Epithelial cell of proximal tubule (primary cell): ENCODE data around the gene MAS1L. TPM values are rescaled to one million over a fixed set of nuclear protein-coding genes. Genes with fewer than 3 reads are reported as not detected.

Experiments
- DNase-seq: peaks from one replicate; pipeline ENCODE4 v3.0.0-alpha.2; 2011; ENCODE audit warnings: low read depth
- H3K4me3 ChIP-seq: 2 replicates; pipeline ENCODE4 v1.5.1; 2011; ENCODE audit warnings: low read depth, mild to moderate bottlenecking, low read length
- total RNA-seq: library from RNA; depleted of rRNA; stranded (reverse); fragments of >200 nt; gene quantifications from 2 replicates; pipeline ENCODE4 v1.2.3, GENCODE V29; 2015
- TF ChIP-seq, protein P1 (sequence below): conservative IDR thresholded peaks from 2 replicates; pipeline ENCODE4 v1.5.1; 2012; ENCODE audit warnings: low read depth, mild to moderate bottlenecking, low read length

The MAS1L gene
- total RNA-seq, 1 donor from 2014 or later, result not detected

GRCh38 chr6:29477923-29478450, 9.8 kb downstream of the MAS1L start:
- TF ChIP-seq, protein P1, sequence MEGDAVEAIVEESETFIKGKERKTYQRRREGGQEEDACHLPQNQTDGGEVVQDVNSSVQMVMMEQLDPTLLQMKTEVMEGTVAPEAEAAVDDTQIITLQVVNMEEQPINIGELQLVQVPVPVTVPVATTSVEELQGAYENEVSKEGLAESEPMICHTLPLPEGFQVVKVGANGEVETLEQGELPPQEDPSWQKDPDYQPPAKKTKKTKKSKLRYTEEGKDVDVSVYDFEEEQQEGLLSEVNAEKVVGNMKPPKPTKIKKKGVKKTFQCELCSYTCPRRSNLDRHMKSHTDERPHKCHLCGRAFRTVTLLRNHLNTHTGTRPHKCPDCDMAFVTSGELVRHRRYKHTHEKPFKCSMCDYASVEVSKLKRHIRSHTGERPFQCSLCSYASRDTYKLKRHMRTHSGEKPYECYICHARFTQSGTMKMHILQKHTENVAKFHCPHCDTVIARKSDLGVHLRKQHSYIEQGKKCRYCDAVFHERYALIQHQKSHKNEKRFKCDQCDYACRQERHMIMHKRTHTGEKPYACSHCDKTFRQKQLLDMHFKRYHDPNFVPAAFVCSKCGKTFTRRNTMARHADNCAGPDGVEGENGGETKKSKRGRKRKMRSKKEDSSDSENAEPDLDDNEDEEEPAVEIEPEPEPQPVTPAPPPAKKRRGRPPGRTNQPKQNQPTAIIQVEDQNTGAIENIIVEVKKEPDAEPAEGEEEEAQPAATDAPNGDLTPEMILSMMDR, result no peak
- DNase-seq, result no peak
- no peak overlapping the region for H3K4me3 ChIP-seq

DNA sequence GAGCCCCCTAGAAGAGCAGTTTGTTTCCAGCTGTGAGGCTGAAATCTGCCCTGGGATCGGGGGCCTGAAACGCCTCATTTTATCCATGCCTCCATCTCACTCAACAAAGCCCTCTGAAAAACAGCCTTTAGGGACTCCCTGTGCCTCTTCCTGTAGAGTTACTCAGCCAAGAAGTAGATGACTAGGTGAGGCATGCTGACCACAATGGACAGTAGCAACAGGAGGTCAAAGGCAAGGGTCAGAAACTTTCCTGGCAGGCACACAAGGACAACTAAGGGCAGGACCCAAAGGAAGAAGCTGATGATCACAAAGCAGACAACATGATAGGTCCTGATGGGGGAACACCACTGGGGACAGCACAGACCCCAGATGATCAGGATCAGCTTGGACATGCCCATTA, 12.8 kb downstream of the MAS1L start:
- H3K4me3 ChIP-seq, result no peak overlapping the region
- TF ChIP-seq, protein P1, result no peak
- DNase-seq, result no peak

- H3K4me3 ChIP-seq, result no peak overlapping the region
- TF ChIP-seq, protein P1, result no peak
- no peak for DNase-seq
Measured at GRCh38 chr6:29466241-29466640, 21.5 kb downstream of the MAS1L start.

GRCh38 chr6:29465801-29466200, 22.0 kb downstream of the MAS1L start:
- no peak overlapping the region for H3K4me3 ChIP-seq
- no peak for DNase-seq
- TF ChIP-seq, protein P1, result no peak

GRCh38 chr6:29465279-29465678, 22.5 kb downstream of the MAS1L start:
- DNase-seq, result no peak
- TF ChIP-seq, protein P1, result no peak
- H3K4me3 ChIP-seq, result no peak overlapping the region

DNA sequence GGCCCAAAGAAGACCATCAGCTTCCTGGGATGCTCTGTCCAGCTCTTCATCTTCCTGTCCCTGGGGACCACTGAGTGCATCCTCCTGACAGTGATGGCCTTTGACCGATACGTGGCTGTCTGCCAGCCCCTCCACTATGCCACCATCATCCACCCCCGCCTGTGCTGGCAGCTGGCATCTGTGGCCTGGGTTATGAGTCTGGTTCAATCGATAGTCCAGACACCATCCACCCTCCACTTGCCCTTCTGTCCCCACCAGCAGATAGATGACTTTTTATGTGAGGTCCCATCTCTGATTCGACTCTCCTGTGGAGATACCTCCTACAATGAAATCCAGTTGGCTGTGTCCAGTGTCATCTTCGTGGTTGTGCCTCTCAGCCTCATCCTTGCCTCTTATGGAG, 25.7 kb downstream of the MAS1L start:
- TF ChIP-seq, protein P1, result no peak
- no peak overlapping the region for H3K4me3 ChIP-seq
- DNase-seq, result no peak

DNA sequence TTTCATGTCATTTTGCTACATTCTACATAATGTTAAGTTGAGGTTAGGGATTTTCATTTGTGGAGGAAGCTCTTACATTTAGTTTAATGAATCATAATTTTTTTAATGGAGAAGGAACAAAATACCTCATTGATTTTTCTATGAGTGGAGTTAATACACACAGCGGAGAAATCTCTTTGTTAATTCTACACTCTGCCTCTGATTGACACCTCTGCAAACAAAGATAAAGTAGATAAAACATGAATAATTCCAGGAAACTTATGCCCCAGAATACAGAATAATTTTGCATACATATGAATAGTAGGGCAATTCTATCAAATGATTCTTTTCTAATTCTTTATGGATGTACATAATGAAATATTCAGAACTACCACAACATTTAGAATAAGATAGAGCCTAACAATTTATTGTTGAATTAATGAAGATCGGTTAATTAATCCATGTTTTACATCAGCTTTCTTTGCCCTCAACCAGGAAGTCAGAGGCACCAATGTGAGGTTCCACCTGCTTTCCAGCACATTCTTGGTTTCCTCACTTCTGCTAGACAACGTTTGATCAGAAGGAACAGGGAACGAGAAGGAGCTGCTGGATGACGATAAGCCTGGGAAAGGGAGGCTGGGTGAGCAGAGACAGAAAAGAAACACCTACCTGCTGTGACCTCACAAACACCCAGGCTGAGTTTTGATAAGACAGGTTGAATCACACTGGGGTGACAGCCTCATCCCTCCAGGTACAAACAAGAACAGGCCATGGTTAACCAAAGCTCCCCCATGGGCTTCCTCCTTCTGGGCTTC, 26.5 kb downstream of the MAS1L start:
- DNase-seq, result no peak
- TF ChIP-seq, protein P1, result no peak
- H3K4me3 ChIP-seq, result no peak overlapping the region
